Testis (tissue), 2 donors: ENCODE measurements around the gene NMRAL1.

ENCODE experiments used
- POLR2A ChIP-seq: fragments of 450-650 bp; IDR thresholded peaks from one replicate; pipeline ENCODE4 v1.6.1; 2017; ENCODE audit warnings: antibody characterized with exemption, mild to moderate bottlenecking, moderate library complexity
- TF ChIP-seq, protein P1 (sequence below), 3 experiments: fragments of 450-650 bp in 2 of 3; fragments of 200-600 bp in 1 of 3; sonication (generic) in 1 of 3; IDR thresholded peaks; one replicate each; pipeline ENCODE4 v1.5.1; 2016 to 2019; ENCODE audit warnings: antibody characterized with exemption in 3 of 3, mild to moderate bottlenecking in 2 of 3, moderate library complexity in 1 of 3

DNA sequence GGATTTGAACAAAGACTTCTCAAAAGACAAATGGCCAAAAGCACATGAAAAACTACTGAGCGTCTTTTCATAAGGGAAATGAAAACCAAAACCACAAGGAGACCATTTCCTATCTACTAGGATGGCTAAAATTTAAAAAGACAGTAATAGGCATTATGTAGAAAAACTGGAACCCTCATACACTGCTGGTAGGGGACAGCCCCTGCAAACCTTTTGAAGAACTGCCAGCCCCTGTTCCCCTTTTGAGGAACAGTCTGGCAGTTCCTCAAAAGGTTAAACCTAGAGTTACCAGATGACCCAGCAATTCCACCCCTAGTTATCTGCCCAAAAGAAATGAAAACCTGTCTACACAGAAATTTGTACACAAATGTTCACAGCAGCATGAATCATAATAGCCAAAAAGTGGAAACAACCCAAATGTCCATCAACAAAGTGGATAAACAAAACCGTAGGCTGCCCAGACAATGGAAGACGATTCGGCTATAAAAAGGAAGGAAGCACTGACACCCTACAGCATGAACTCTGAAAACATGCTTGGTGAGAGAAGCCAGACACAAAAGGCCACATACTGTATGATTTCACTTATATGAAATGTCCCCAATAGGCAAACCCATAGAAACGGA, 41.3 kb upstream of the NMRAL1 start:
- TF ChIP-seq, protein P1, sequence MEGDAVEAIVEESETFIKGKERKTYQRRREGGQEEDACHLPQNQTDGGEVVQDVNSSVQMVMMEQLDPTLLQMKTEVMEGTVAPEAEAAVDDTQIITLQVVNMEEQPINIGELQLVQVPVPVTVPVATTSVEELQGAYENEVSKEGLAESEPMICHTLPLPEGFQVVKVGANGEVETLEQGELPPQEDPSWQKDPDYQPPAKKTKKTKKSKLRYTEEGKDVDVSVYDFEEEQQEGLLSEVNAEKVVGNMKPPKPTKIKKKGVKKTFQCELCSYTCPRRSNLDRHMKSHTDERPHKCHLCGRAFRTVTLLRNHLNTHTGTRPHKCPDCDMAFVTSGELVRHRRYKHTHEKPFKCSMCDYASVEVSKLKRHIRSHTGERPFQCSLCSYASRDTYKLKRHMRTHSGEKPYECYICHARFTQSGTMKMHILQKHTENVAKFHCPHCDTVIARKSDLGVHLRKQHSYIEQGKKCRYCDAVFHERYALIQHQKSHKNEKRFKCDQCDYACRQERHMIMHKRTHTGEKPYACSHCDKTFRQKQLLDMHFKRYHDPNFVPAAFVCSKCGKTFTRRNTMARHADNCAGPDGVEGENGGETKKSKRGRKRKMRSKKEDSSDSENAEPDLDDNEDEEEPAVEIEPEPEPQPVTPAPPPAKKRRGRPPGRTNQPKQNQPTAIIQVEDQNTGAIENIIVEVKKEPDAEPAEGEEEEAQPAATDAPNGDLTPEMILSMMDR (IDR thresholded peaks at IDR 0.05): no peak
- TF ChIP-seq POLR2A: no peak
